NB4 (cell line): ENCODE data around the gene PTPN4.

Experiments
- CTCF ChIP-seq: IDR thresholded peaks from one replicate; pipeline ENCODE4 v1.5.1; 2012; ENCODE audit warnings: low read depth, low read length
- POLR2A ChIP-seq: IDR thresholded peaks from 2 replicates; pipeline ENCODE4 v1.6.1; 2011; ENCODE audit warnings: mild to moderate bottlenecking; ENCODE audit not compliant: insufficient read length; ENCODE audit errors: extremely low read depth

DNA sequence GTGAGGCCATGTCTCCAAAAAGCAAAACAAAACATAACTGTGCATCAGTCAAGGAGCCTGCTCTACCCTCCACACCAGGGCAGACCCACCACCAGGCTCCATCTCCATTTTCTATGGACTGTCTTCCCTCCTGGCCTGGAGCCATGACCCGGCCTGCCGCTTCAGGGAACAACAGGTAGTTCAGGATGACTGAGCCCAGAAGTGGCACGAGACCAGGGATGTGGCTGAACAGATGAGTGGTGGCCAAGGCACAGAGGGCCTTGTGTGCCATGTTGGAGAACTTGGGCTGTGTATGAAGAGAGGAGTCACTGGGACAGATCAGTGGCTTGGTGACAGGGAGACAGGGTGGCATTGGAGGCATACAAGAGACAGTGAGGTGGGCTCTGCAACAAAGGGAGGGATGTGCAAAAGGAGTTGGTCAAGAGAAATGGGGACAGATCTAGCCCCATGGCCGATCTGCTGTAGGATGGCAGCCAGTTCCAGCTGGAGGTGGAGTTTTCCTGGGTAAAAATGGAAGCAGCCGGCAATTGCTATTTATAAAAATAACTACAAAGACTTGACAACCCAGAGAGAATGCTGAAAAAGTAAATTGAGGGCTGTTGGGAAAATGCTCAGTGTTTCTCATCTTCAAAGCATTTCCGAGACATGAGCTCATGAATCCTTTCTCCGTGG, 45.8 kb upstream of the PTPN4 start:
- TF ChIP-seq CTCF, result no peak
- no peak for TF ChIP-seq POLR2A
